GM23338 (cell line): ENCODE data around the gene RABEPK. TPM values are rescaled to one million over a fixed set of nuclear protein-coding genes. Genes with fewer than 3 reads are reported as not detected.

Experiments
- ATAC-seq: fragments of 200-7000 bp; cut with Tn5 transposase; 3 replicates; pipeline ENCODE4 v1.9.1; 2020
- DNase-seq: peaks from one replicate; pipeline ENCODE4 v3.0.0-alpha.2; 2015; ENCODE audit warnings: low spot score
- H2AFZ ChIP-seq: fragments of 200-600 bp; sonication (generic); 2 replicates; pipeline ENCODE4 v1.8.0; 2016; ENCODE audit warnings: antibody characterized with exemption, mild to moderate bottlenecking, moderate library complexity
- H3F3A ChIP-seq: fragments of 200-600 bp; sonication (generic); replicated peaks from 2 replicates; pipeline ENCODE4 v1.8.0; 2017; ENCODE audit warnings: antibody characterized with exemption, mixed run types, low read depth
- H3K27ac ChIP-seq: fragments of 200-600 bp; sonication (generic); 2 replicates; pipeline ENCODE4 v1.6.1; 2016; ENCODE audit warnings: low read depth
- H3K27me3 ChIP-seq: fragments of 200-600 bp; sonication (generic); 2 replicates; pipeline ENCODE4 v1.8.0; 2016; ENCODE audit warnings: mild to moderate bottlenecking, mixed run types, moderate library complexity; ENCODE audit not compliant: insufficient read depth
- H3K36me3 ChIP-seq: fragments of 200-600 bp; sonication (generic); 2 replicates; pipeline ENCODE4 v1.8.0; 2016; ENCODE audit warnings: mild to moderate bottlenecking; ENCODE audit not compliant: insufficient read depth
- H3K4me1 ChIP-seq: fragments of 200-600 bp; sonication (generic); 2 replicates; pipeline ENCODE4 v1.8.0; 2016; ENCODE audit warnings: mild to moderate bottlenecking, moderate library complexity; ENCODE audit not compliant: insufficient read depth
- H3K4me2 ChIP-seq: fragments of 200-600 bp; sonication (generic); 2 replicates; pipeline ENCODE4 v1.7.1; 2017; ENCODE audit warnings: mixed run types
- H3K4me3 ChIP-seq: fragments of 200-600 bp; sonication (generic); 2 replicates; pipeline ENCODE4 v1.6.1; 2016; ENCODE audit warnings: mixed run types
- H3K79me2 ChIP-seq: fragments of 200-600 bp; sonication (generic); replicated peaks from 2 replicates; pipeline ENCODE4 v1.8.0; 2017; ENCODE audit warnings: mild to moderate bottlenecking; ENCODE audit not compliant: insufficient read depth
- H3K9me2 ChIP-seq: fragments of 200-600 bp; sonication (generic); 2 replicates; pipeline ENCODE4 v1.8.0; 2017; ENCODE audit not compliant: insufficient read depth
- H4K20me1 ChIP-seq: fragments of 200-600 bp; sonication (generic); replicated peaks from 2 replicates; pipeline ENCODE4 v1.8.0; 2017; ENCODE audit warnings: mild to moderate bottlenecking; ENCODE audit not compliant: insufficient read depth
- H3K27ac Mint-ChIP-seq: 2 replicates; pipeline ENCODE4 v1.8.0; 2020; ENCODE audit warnings: inconsistent platforms, mild to moderate bottlenecking, moderate library complexity, mixed read lengths
- H3K27me3 Mint-ChIP-seq: 3 replicates; pipeline ENCODE4 v1.8.0; 2022; ENCODE audit warnings: low read depth, mild to moderate bottlenecking, moderate library complexity, mixed read lengths, inconsistent platforms; ENCODE audit not compliant: insufficient read depth, poor library complexity
- H3K36me3 Mint-ChIP-seq: 3 replicates; pipeline ENCODE4 v1.8.0; 2021; ENCODE audit warnings: low read depth, mild to moderate bottlenecking, inconsistent platforms, moderate library complexity, mixed read lengths
- H3K4me1 Mint-ChIP-seq: 3 replicates; pipeline ENCODE4 v1.8.0; 2020; ENCODE audit warnings: mild to moderate bottlenecking, inconsistent platforms, mixed read lengths
- H3K4me3 Mint-ChIP-seq: 3 replicates; pipeline ENCODE4 v1.8.0; 2021; ENCODE audit warnings: moderate library complexity, mild to moderate bottlenecking, inconsistent platforms, mixed read lengths
- H3K9me3 Mint-ChIP-seq: 3 replicates; pipeline ENCODE4 v1.8.0; 2020; ENCODE audit warnings: moderate library complexity, mild to moderate bottlenecking, inconsistent platforms, mixed read lengths
- CREB1 ChIP-seq: fragments of 250-450 bp; sonication (Bioruptor Pico); IDR thresholded peaks from 2 replicates; pipeline ENCODE4 v1.5.0; 2020; ENCODE audit warnings: low read depth, mild to moderate bottlenecking, moderate library complexity
- CTCF ChIP-seq, 2 experiments: fragments of 200-600 bp in 1 of 2; sonication (generic) in 1 of 2; conservative IDR thresholded peaks; 2 replicates each; pipeline versions ENCODE4 v1.5.1 to v1.6.1; 2016 to 2017; ENCODE audit warnings: antibody characterized with exemption in 2 of 2, low read depth in 2 of 2, mild to moderate bottlenecking in 2 of 2, moderate library complexity in 1 of 2
- ETS1 ChIP-seq: IDR thresholded peaks from 2 replicates; pipeline ENCODE4 v1.6.1; 2016; ENCODE audit warnings: antibody characterized with exemption
- EZH2 ChIP-seq: fragments of 200-600 bp; sonication (generic); IDR thresholded peaks from one replicate; pipeline ENCODE4 v1.8.0; 2017; ENCODE audit warnings: antibody characterized with exemption, mild to moderate bottlenecking, low read depth; ENCODE audit not compliant: unreplicated experiment
- EZH2phosphoT487 ChIP-seq: fragments of 200-600 bp; sonication (generic); IDR thresholded peaks from one replicate; pipeline ENCODE4 v1.8.1; 2018; ENCODE audit warnings: antibody characterized with exemption; ENCODE audit not compliant: unreplicated experiment
- JUNB ChIP-seq: IDR thresholded peaks from one replicate; pipeline ENCODE4 v1.6.1; 2016; ENCODE audit warnings: antibody characterized with exemption; ENCODE audit not compliant: unreplicated experiment
- NANOG ChIP-seq: IDR thresholded peaks from 2 replicates; pipeline ENCODE4 v1.6.1; 2016; ENCODE audit warnings: antibody characterized with exemption, borderline replicate concordance
- POLR2AphosphoS5 ChIP-seq: IDR thresholded peaks from 2 replicates; pipeline ENCODE4 v1.6.1; 2016; ENCODE audit warnings: antibody characterized with exemption, low read depth
- STAT1 ChIP-seq: IDR thresholded peaks from one replicate; pipeline ENCODE4 v1.6.1; 2016; ENCODE audit warnings: antibody characterized with exemption; ENCODE audit not compliant: unreplicated experiment
- ZNF114 ChIP-seq: fragments of 250-450 bp; sonication (Bioruptor Pico); IDR thresholded peaks from 2 replicates; pipeline ENCODE4 v1.5.0; 2020; ENCODE audit warnings: mild to moderate bottlenecking, moderate library complexity
- ZNF331 ChIP-seq: fragments of 250-450 bp; sonication (Bioruptor Pico); IDR thresholded peaks from 2 replicates; pipeline ENCODE4 v1.5.0; 2020; ENCODE audit warnings: low read depth, mild to moderate bottlenecking, moderate library complexity
- polyA plus RNA-seq: library from polyadenylated mRNA; unstranded; fragments of >200 nt; fragmentation: Nextera tagmentation; extraction: Ambion mirVana; gene quantifications from 2 replicates; pipeline ENCODE4 v1.2.1, GENCODE V29; 2016
- total RNA-seq: library from RNA; depleted of rRNA; stranded (reverse); fragments of >200 nt; shearing (Covaris generic); gene quantifications from 2 replicates; pipeline ENCODE4 v1.2.3, GENCODE V29; 2014
- TF ChIP-seq, protein P1 (sequence below): fragments of 250-450 bp; sonication (Bioruptor Pico); IDR thresholded peaks from 2 replicates; pipeline ENCODE4 v1.5.0; 2020; ENCODE audit warnings: mild to moderate bottlenecking, moderate library complexity

RABEPK gene
- total and polyA plus RNA-seq, 2 experiments from 2014 or later: 25.8 to 32.7 TPM

- TF ChIP-seq CTCF (conservative IDR thresholded peaks at IDR 0.05; ENCODE audit: low read depth in 2 of 2): no peak
- no peak for TF ChIP-seq ZNF331 (CRISPR knock-in tag)
- TF ChIP-seq POLR2AphosphoS5: no peak
These were observed 23.7 kb upstream of the RABEPK start (continued) for GRCh38 chr9:125176636-125177035.

DNA sequence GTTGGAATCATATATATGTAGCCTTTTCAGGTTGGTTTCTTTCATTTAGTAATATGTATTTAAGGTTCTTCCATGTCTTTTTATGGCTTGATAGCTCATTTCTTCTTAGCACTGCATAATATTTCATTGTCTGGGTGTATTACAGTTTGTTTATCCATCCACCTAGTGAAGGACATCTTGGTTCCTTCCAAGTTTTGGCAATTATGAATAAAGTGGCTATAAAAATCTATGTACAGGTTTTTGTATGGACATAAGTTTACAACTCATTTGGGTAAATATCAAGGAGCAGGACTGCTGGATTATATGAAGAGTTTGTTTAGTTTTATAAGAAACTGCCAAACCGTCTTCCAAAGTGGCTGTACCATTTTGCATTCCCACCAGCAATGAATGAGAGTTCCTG is 22.5 kb upstream of the RABEPK start:
- peaks cover 48% of the 10 kb centered on the region for H4K20me1 ChIP-seq
- TF ChIP-seq JUNB (no peak), POLR2AphosphoS5 (no peak), EZH2phosphoT487 (no peak), ETS1 (no peak), NANOG (no peak), ZNF331 (CRISPR knock-in tag) (no peak), ZNF114 (no peak), CTCF (conservative IDR thresholded peaks at IDR 0.05; ENCODE audit: low read depth in 2 of 2) (no peak), EZH2 (no peak), STAT1 (no peak), CREB1 (CRISPR knock-in tag) (no peak)
- TF ChIP-seq, protein P1, sequence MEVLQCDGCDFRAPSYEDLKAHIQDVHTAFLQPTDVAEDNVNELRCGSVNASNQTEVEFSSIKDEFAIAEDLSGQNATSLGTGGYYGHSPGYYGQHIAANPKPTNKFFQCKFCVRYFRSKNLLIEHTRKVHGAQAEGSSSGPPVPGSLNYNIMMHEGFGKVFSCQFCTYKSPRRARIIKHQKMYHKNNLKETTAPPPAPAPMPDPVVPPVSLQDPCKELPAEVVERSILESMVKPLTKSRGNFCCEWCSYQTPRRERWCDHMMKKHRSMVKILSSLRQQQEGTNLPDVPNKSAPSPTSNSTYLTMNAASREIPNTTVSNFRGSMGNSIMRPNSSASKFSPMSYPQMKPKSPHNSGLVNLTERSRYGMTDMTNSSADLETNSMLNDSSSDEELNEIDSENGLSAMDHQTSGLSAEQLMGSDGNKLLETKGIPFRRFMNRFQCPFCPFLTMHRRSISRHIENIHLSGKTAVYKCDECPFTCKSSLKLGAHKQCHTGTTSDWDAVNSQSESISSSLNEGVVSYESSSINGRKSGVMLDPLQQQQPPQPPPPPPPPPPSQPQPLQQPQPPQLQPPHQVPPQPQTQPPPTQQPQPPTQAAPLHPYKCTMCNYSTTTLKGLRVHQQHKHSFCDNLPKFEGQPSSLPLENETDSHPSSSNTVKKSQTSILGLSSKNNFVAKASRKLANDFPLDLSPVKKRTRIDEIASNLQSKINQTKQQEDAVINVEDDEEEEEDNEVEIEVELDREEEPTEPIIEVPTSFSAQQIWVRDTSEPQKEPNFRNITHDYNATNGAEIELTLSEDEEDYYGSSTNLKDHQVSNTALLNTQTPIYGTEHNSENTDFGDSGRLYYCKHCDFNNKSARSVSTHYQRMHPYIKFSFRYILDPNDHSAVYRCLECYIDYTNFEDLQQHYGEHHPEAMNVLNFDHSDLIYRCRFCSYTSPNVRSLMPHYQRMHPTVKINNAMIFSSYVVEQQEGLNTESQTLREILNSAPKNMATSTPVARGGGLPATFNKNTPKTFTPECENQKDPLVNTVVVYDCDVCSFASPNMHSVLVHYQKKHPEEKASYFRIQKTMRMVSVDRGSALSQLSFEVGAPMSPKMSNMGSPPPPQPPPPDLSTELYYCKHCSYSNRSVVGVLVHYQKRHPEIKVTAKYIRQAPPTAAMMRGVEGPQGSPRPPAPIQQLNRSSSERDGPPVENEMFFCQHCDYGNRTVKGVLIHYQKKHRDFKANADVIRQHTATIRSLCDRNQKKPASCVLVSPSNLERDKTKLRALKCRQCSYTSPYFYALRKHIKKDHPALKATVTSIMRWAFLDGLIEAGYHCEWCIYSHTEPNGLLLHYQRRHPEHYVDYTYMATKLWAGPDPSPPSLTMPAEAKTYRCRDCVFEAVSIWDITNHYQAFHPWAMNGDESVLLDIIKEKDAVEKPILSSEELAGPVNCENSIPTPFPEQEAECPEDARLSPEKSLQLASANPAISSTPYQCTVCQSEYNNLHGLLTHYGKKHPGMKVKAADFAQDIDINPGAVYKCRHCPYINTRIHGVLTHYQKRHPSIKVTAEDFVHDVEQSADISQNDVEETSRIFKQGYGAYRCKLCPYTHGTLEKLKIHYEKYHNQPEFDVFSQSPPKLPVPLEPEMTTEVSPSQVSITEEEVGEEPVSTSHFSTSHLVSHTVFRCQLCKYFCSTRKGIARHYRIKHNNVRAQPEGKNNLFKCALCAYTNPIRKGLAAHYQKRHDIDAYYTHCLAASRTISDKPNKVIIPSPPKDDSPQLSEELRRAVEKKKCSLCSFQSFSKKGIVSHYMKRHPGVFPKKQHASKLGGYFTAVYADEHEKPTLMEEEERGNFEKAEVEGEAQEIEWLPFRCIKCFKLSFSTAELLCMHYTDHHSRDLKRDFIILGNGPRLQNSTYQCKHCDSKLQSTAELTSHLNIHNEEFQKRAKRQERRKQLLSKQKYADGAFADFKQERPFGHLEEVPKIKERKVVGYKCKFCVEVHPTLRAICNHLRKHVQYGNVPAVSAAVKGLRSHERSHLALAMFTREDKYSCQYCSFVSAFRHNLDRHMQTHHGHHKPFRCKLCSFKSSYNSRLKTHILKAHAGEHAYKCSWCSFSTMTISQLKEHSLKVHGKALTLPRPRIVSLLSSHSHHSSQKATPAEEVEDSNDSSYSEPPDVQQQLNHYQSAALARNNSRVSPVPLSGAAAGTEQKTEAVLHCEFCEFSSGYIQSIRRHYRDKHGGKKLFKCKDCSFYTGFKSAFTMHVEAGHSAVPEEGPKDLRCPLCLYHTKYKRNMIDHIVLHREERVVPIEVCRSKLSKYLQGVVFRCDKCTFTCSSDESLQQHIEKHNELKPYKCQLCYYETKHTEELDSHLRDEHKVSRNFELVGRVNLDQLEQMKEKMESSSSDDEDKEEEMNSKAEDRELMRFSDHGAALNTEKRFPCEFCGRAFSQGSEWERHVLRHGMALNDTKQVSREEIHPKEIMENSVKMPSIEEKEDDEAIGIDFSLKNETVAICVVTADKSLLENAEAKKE (CRISPR knock-in tag): no peak

More for the DNA sequence above, 22.5 kb upstream of the RABEPK start:
- DNase-seq: no peak
- Histone ChIP-seq H3F3A (no peaks in the 10 kb centered on the region), H3K27me3 (no peaks in the 10 kb centered on the region), H3K4me1 (no peaks in the 10 kb centered on the region; the same call in 1 of the 2 replicates), H2AFZ (no peak overlapping the region), H3K36me3 (no peaks in the 10 kb centered on the region), H3K79me2 (peaks cover 100% of the 10 kb centered on the region), H3K27ac (no peak overlapping the region), H3K4me2 (no peak overlapping the region), H3K9me2 (no peaks in the 10 kb centered on the region), H3K4me3 (no peak overlapping the region)
- peaks cover 6% of the 10 kb centered on the region for H3K27me3 Mint-ChIP-seq
- no peak for ATAC-seq
- H3K4me3 Mint-ChIP-seq: no peak overlapping the region
- H3K36me3 Mint-ChIP-seq: no peaks in the 10 kb centered on the region; the same call in 2 of the 3 replicates
- H3K9me3 Mint-ChIP-seq: no peaks in the 10 kb centered on the region
- no peak overlapping the region for H3K27ac Mint-ChIP-seq
- peaks cover 10% of the 10 kb centered on the region; the same call in 1 of the 3 replicates for H3K4me1 Mint-ChIP-seq
